Measurements from ENCODE around the gene FBN1. TPM values are rescaled to one million over a fixed set of nuclear protein-coding genes. Genes with fewer than 3 reads are reported as not detected.

FBN1 gene
- total and polyA plus RNA-seq, 8 donors, result 1.5 to 35.2 (median 5.2) TPM

- no peak overlapping the region for H3K27ac ChIP-seq
- no peak for ATAC-seq
- no peaks in the 10 kb centered on the region for H3K4me1 ChIP-seq
- FAIRE-seq, result no peak
- intact Hi-C loops (cut with DNase I), result no loop called here
- H3K9me3 ChIP-seq, result no peaks in the 10 kb centered on the region
- no peak for DNase-seq
- TF ChIP-seq CTCF (IDR thresholded peaks at IDR 0.05), result no peak
- H3K4me3 ChIP-seq, result no peak overlapping the region
- WGBS, 2 donors, result 43 to 67% methylated on average over 2 of the region's 2 CpGs
- no peaks in the 10 kb centered on the region for H3K27me3 ChIP-seq
- H3K36me3 ChIP-seq, result no peaks in the 10 kb centered on the region
These were observed 273.5 kb downstream of the FBN1 start for GRCh38 chr15:48371961-48372360.

DNA sequence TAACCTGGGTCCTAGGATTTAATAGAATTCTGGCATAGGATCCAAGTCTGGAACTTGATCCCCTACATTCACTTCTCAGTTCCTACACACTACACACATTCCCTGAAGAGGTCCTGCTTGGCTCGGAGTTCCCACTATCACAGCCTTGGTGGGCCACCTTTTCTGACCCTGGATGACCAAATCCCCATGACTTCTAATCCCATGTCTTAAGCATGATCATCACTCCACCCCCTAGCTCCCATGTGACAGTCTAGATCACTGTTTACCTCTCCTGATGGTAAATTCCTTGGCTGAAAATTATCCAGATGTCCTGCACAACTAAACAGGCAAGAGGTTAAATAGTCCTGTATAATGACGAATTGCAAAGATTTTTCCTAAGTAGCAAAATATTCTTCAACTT, 274.0 kb downstream of the FBN1 start:
- DNase-seq (no peak), FAIRE-seq (no peak), ATAC-seq (no peak)
- intact Hi-C loops (cut with DNase I), result no loop called here
- TF ChIP-seq CTCF (IDR thresholded peaks at IDR 0.05), result no peak
- H3K36me3 ChIP-seq, result no peaks in the 10 kb centered on the region
- H3K27ac ChIP-seq, result no peak overlapping the region
- H3K9me3 ChIP-seq, result no peaks in the 10 kb centered on the region
- H3K27me3 ChIP-seq, result no peaks in the 10 kb centered on the region
- no peaks in the 10 kb centered on the region for H3K4me1 ChIP-seq
- 36 to 39% methylated on average over 2 of the region's 2 CpGs for WGBS, 2 donors
- no peak overlapping the region for H3K4me3 ChIP-seq

GRCh38 chr15:48370460-48370859, 275.0 kb downstream of the FBN1 start:
- H3K9me3 ChIP-seq, result no peaks in the 10 kb centered on the region
- 73 to 78% methylated on average over 3 of the region's 3 CpGs for WGBS, 2 donors
- no peaks in the 10 kb centered on the region for H3K27me3 ChIP-seq
- intact Hi-C loops (cut with DNase I), result no loop called here
- ATAC-seq, result no peak
- no peak overlapping the region for H3K27ac ChIP-seq
- H3K36me3 ChIP-seq, result no peaks in the 10 kb centered on the region
- DNase-seq, result no peak
- no peak for TF ChIP-seq CTCF (IDR thresholded peaks at IDR 0.05)
- no peak overlapping the region for H3K4me3 ChIP-seq
- H3K4me1 ChIP-seq, result no peaks in the 10 kb centered on the region
- no peak for FAIRE-seq

GRCh38 chr15:48367483-48367882, 278.0 kb downstream of the FBN1 start:
- WGBS, 2 donors, result 58 to 68% methylated on average over 3 of the region's 3 CpGs
- no peaks in the 10 kb centered on the region for H3K9me3 ChIP-seq
- H3K4me3 ChIP-seq, result no peak overlapping the region
- ATAC-seq (no peak), DNase-seq (no peak), FAIRE-seq (no peak)
- no peak for TF ChIP-seq CTCF (IDR thresholded peaks at IDR 0.05)
- no peaks in the 10 kb centered on the region for H3K27me3 ChIP-seq
- no peaks in the 10 kb centered on the region for H3K36me3 ChIP-seq
- intact Hi-C loops (cut with DNase I), result no loop called here
- no peak overlapping the region for H3K27ac ChIP-seq
- H3K4me1 ChIP-seq, result no peaks in the 10 kb centered on the region

GRCh38 chr15:48366584-48367312, 278.8 kb downstream of the FBN1 start:
- intact Hi-C loops (cut with DNase I), result no loop called here
- TF ChIP-seq CTCF (IDR thresholded peaks at IDR 0.05), result no peak
- H3K27me3 ChIP-seq, result no peaks in the 10 kb centered on the region
- no peaks in the 10 kb centered on the region for H3K4me1 ChIP-seq
- no peak for DNase-seq
- no peaks in the 10 kb centered on the region for H3K36me3 ChIP-seq
- H3K9me3 ChIP-seq, result no peaks in the 10 kb centered on the region
- no peak overlapping the region for H3K4me3 ChIP-seq
- no peak for FAIRE-seq
- H3K27ac ChIP-seq, result no peak overlapping the region
- WGBS, 2 donors, result 34 to 35% methylated on average over 4 of the region's 4 CpGs
- ATAC-seq, result no peak

Measured in pancreas (tissue), 10 donors.